A673 (cell line): ENCODE measurements around the gene ADAMTS12.

Source experiments
- CTCF ChIP-seq: fragments of 300-800, 200-600 bp; sonication (generic); conservative IDR thresholded peaks from 2 replicates; pipeline ENCODE4 v1.5.1; 2017; ENCODE audit warnings: low read depth, mild to moderate bottlenecking, antibody characterized with exemption, low read length, moderate library complexity, mixed read lengths
- EZH2 ChIP-seq: fragments of 200-600 bp; sonication (generic); IDR thresholded peaks from 2 replicates; pipeline ENCODE4 v1.6.1; 2017; ENCODE audit warnings: borderline replicate concordance, low read depth, mild to moderate bottlenecking, mixed read lengths, antibody characterized with exemption, low read length; ENCODE audit not compliant: poor library complexity, severe bottlenecking

GRCh38 chr5:33507426-33507825 is 384.4 kb downstream of the ADAMTS12 start:
- no peak for TF ChIP-seq CTCF
- no peak for TF ChIP-seq EZH2
